Loucy (cell line): ENCODE data around the gene TARBP1.

Experiments used
- EZH2phosphoT487 ChIP-seq: fragments of 200-600 bp; IDR thresholded peaks from 2 replicates; pipeline ENCODE4 v1.6.1; 2018; ENCODE audit warnings: antibody characterized with exemption, mild to moderate bottlenecking, moderate library complexity, borderline replicate concordance
- TF ChIP-seq, protein P1 (sequence below): fragments of 200-600 bp; sonication (generic); conservative IDR thresholded peaks from 2 replicates; pipeline ENCODE4 v1.5.1; 2014; ENCODE audit warnings: mild to moderate bottlenecking, antibody characterized with exemption, low read length

DNA sequence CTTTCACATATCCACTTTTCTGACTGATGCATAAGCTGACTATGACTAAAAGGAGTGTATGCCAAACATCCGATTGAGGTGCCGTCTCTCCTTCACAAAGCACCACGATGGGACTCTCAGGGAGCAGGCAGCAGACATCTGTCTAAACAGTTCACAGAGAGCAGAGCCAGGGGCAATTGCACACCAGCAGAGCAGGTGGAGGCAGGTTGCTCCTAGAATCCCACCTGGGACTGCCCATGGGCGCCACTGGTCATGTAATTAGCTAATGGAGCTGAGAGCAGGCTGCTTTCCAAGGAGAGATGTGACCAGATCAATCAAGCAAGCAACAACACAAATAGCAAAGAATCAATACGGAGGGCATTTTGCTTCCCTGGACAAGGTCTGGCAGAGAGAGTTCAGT is 136.2 kb downstream of the TARBP1 start:
- TF ChIP-seq, protein P1, sequence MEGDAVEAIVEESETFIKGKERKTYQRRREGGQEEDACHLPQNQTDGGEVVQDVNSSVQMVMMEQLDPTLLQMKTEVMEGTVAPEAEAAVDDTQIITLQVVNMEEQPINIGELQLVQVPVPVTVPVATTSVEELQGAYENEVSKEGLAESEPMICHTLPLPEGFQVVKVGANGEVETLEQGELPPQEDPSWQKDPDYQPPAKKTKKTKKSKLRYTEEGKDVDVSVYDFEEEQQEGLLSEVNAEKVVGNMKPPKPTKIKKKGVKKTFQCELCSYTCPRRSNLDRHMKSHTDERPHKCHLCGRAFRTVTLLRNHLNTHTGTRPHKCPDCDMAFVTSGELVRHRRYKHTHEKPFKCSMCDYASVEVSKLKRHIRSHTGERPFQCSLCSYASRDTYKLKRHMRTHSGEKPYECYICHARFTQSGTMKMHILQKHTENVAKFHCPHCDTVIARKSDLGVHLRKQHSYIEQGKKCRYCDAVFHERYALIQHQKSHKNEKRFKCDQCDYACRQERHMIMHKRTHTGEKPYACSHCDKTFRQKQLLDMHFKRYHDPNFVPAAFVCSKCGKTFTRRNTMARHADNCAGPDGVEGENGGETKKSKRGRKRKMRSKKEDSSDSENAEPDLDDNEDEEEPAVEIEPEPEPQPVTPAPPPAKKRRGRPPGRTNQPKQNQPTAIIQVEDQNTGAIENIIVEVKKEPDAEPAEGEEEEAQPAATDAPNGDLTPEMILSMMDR = no peak
- no peak for TF ChIP-seq EZH2phosphoT487
